ENCODE measurements around the gene POTEI.
"Not testable (repeated sequence)": the region's sequence is repeated elsewhere in the genome, so short reads cannot be mapped to it uniquely, and the experiment has no call there.

Gene POTEI

GRCh38 chr2:130455413-130455812 lies 53.7 kb downstream of the POTEI start:
- DNase-seq (ENCODE audit: low spot score): not testable (repeated sequence)

GRCh38 chr2:130454712-130455083 lies 54.4 kb downstream of the POTEI start:
- not testable (repeated sequence) for DNase-seq (ENCODE audit: low spot score)

- DNase-seq (ENCODE audit: low spot score): not testable (repeated sequence)
Measured at GRCh38 chr2:130453955-130454711, 55.0 kb downstream of the POTEI start.

GRCh38 chr2:130452897-130453296 lies 56.2 kb downstream of the POTEI start:
- DNase-seq (ENCODE audit: low spot score): not testable (repeated sequence)

GRCh38 chr2:130451823-130452222 lies 57.3 kb downstream of the POTEI start:
- DNase-seq (ENCODE audit: low spot score): not testable (repeated sequence)

GRCh38 chr2:130451278-130451677 lies 57.9 kb downstream of the POTEI start:
- not testable (repeated sequence) for DNase-seq (ENCODE audit: low spot score)

GRCh38 chr2:130450366-130450765 lies 58.8 kb downstream of the POTEI start:
- DNase-seq (ENCODE audit: low spot score): not testable (repeated sequence)

GRCh38 chr2:130427631-130428030 lies 81.5 kb downstream of the POTEI start:
- not testable (repeated sequence) for DNase-seq (ENCODE audit: low spot score)

GRCh38 chr2:130418845-130419244 lies 90.3 kb downstream of the POTEI start:
- DNase-seq (ENCODE audit: low spot score): not testable (repeated sequence)

GRCh38 chr2:130416693-130417092 lies 92.4 kb downstream of the POTEI start:
- DNase-seq (ENCODE audit: low spot score): not testable (repeated sequence)

Data from RKO (cell line).